Testis (tissue), 2 donors: Measurements from ENCODE around the gene COPB2.

Experiments used
- POLR2A ChIP-seq: fragments of 450-650 bp; IDR thresholded peaks from one replicate; pipeline ENCODE4 v1.6.1; 2017; ENCODE audit warnings: antibody characterized with exemption, mild to moderate bottlenecking, moderate library complexity
- TF ChIP-seq, protein P1 (sequence below), 3 experiments: fragments of 450-650 bp in 2 of 3; fragments of 200-600 bp in 1 of 3; sonication (generic) in 1 of 3; IDR thresholded peaks; one replicate each; pipeline ENCODE4 v1.5.1; 2016 to 2019; ENCODE audit warnings: antibody characterized with exemption in 3 of 3, mild to moderate bottlenecking in 2 of 3, moderate library complexity in 1 of 3

DNA sequence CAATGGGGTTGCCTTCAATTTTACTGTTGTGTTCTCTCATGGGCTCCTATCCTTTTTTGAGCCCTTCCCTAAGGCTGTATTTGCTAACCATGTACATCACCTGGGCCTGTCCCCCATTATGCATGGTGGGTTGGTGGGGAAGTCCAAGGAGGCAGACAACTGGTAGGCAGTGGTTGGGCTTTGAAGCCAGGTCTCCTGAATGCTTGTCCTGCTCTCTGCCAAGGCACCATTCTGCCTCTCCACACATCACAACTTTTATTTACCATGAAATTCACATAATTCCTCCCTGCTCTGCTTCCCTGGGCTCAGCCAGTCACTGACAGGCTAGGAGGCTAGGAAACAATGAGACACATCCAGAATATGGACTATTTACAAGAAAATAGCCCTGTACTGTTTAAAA, 41.0 kb upstream of the COPB2 start:
- no peak for TF ChIP-seq POLR2A
- TF ChIP-seq, protein P1, sequence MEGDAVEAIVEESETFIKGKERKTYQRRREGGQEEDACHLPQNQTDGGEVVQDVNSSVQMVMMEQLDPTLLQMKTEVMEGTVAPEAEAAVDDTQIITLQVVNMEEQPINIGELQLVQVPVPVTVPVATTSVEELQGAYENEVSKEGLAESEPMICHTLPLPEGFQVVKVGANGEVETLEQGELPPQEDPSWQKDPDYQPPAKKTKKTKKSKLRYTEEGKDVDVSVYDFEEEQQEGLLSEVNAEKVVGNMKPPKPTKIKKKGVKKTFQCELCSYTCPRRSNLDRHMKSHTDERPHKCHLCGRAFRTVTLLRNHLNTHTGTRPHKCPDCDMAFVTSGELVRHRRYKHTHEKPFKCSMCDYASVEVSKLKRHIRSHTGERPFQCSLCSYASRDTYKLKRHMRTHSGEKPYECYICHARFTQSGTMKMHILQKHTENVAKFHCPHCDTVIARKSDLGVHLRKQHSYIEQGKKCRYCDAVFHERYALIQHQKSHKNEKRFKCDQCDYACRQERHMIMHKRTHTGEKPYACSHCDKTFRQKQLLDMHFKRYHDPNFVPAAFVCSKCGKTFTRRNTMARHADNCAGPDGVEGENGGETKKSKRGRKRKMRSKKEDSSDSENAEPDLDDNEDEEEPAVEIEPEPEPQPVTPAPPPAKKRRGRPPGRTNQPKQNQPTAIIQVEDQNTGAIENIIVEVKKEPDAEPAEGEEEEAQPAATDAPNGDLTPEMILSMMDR (IDR thresholded peaks at IDR 0.05), result no peak
